Effector memory CD4-positive, alpha-beta T cell (primary cell): ENCODE results near the gene DNASE1L3.
"Not testable (repeated sequence)": the region's sequence is repeated elsewhere in the genome, so short reads cannot be mapped to it uniquely, and the experiment has no call there.

Source experiments
- DNase-seq, 3 donors: peaks; one replicate each; pipeline ENCODE4 v3.0.0-alpha.2; 2020
- H3K27ac ChIP-seq: 2 replicates; pipeline ENCODE4 v1.7.0; 2013; ENCODE audit warnings: mild to moderate bottlenecking, low read length, moderate library complexity; ENCODE audit not compliant: insufficient read depth, poor library complexity, severe bottlenecking
- H3K27me3 ChIP-seq: replicated peaks from 2 replicates; pipeline ENCODE4 v1.7.0; 2013; ENCODE audit warnings: mild to moderate bottlenecking, low read length; ENCODE audit not compliant: insufficient read depth, control insufficient read depth, poor library complexity, severe bottlenecking
- H3K36me3 ChIP-seq: 2 replicates; pipeline ENCODE4 v1.7.0; 2013; ENCODE audit warnings: mild to moderate bottlenecking, low read length, moderate library complexity; ENCODE audit not compliant: control insufficient read depth, insufficient read depth
- H3K4me1 ChIP-seq: 2 replicates; pipeline ENCODE4 v1.7.0; 2013; ENCODE audit warnings: low read length, mild to moderate bottlenecking; ENCODE audit not compliant: control insufficient read depth, insufficient read depth, poor library complexity, severe bottlenecking
- H3K4me3 ChIP-seq: 2 replicates; pipeline ENCODE4 v1.7.0; 2013; ENCODE audit warnings: low read length, low read depth, mild to moderate bottlenecking; ENCODE audit not compliant: insufficient read depth, poor library complexity, severe bottlenecking
- H3K9me3 ChIP-seq: 2 replicates; pipeline ENCODE4 v1.7.0; 2013; ENCODE audit warnings: mild to moderate bottlenecking, low read length, moderate library complexity; ENCODE audit not compliant: control insufficient read depth

The DNASE1L3 gene

DNA sequence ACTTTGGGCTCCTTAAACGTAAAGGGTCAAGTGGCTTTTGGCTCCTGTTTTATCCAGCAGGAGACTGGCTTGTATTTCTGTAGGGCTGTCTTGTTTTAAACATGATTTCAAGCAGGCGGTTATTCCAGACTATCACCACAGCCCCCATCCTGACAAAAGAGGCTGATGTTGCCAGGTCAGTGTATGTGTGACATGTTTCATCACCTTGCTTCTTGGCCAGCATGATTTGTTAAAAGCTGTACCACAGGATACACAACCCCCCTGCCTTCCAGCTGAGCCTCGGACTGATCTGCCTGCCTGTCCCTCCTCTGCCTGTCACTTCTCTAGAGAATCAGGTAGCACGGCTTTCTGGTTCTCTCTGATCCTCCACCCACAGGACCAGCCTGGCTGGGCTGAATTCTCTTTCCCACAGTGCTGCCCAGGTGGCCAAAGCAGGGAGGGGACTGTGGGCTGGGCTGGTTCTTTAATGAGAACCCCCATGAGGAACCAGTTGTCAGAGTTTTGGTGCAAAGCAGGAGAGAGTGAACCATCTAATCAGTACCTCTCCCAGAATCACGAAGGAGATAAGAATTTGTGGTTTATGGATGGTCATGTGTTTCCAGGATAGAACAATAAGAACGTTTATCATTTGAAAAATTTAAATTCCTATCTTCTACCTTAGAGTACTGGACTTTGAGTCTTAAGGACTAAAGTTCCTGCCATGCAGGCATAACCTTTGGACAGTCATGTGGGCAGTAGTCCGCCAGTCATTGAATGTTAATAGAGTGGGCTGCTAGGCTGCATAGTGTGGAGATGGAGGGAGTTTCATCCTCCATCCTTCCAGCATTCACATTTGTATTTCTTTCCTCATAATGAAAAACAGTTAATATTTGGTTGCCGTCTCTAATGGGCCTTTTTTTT is 35.6 kb upstream of the DNASE1L3 start:
- no peak overlapping the region for H3K4me3 ChIP-seq
- no peak overlapping the region for H3K27ac ChIP-seq
- no peaks in the 10 kb centered on the region for H3K9me3 ChIP-seq
- no peak for DNase-seq
- H3K36me3 ChIP-seq = no peaks in the 10 kb centered on the region
- no peaks in the 10 kb centered on the region for H3K27me3 ChIP-seq
- no peaks in the 10 kb centered on the region for H3K4me1 ChIP-seq

- Histone ChIP-seq H3K9me3 (no peaks in the 10 kb centered on the region), H3K36me3 (no peaks in the 10 kb centered on the region)
Measured at GRCh38 chr3:58243976-58244585, 33.3 kb upstream of the DNASE1L3 start.

GRCh38 chr3:58242860-58243259 is 32.1 kb upstream of the DNASE1L3 start:
- H3K27me3 ChIP-seq, H3K36me3 ChIP-seq, DNase-seq, H3K4me3 ChIP-seq, H3K4me1 ChIP-seq, H3K27ac ChIP-seq, H3K9me3 ChIP-seq: not testable (repeated sequence)

More at GRCh38 chr3:58243976-58244585, 33.3 kb upstream of the DNASE1L3 start:
- H3K4me1 ChIP-seq = no peaks in the 10 kb centered on the region
- no peak overlapping the region for H3K27ac ChIP-seq
- DNase-seq = no peak
- H3K27me3 ChIP-seq = no peaks in the 10 kb centered on the region
- no peak overlapping the region for H3K4me3 ChIP-seq

DNA sequence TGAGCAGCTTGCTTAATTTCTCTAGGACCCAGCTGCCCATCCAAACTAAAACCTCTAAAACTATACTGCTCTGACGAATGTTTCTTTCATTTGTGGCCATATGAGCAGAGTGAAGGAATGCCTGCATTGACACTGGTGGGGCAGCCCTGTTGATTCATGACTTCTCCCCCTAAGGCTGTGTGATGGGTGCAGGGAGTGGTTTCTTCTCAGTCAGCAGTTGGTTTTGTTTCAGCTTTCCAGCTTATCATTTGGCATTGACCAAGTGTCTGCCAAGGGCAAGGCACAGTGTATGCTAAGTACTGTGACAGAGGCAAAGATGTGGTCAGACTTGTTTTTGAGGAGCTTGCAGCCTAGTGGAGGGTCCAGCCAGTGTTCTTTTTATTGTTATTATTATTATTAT is 31.6 kb upstream of the DNASE1L3 start:
- H3K27me3 ChIP-seq = no peaks in the 10 kb centered on the region
- H3K9me3 ChIP-seq = no peaks in the 10 kb centered on the region
- H3K4me1 ChIP-seq = peaks cover 6% of the 10 kb centered on the region
- H3K36me3 ChIP-seq = no peaks in the 10 kb centered on the region
- H3K4me3 ChIP-seq = no peak overlapping the region
- H3K27ac ChIP-seq = no peak overlapping the region
- no peak for DNase-seq

DNA sequence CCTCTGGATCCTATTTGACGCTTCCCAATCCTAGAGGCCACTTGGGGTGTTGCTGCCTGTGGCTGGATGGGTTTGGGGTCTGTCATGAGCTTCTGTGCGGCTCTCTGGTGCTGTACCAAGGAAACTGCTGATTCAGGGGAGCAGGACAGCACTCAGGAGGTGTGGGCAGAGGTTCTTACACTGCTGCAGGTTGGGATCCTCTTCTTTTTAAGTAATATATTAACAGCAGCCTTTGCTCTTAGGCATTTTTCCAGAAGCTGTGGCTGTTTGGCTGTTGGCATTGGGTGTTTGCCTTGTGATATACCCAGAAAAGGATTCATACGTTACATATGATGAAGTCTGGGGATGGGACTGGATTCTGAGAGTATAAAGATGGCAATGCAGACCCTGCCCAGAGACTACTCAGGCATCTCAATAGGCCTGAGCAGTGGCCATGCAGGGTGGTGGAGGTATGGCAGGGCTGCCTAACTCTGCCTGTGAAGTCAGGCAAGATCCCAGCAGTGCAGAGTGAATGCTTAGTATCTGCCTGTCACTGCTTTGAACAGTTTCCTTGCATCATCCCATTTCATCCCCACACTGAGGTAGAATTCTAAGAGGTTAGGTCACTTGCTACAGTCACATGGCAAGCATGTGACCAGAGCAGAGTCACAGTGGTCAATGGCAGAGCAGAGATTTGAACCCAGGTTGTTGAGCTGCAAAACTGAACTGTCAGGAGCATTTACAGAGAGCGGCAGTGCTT is 30.7 kb upstream of the DNASE1L3 start:
- Histone ChIP-seq H3K27me3 (no peaks in the 10 kb centered on the region), H3K9me3 (no peaks in the 10 kb centered on the region), H3K36me3 (no peaks in the 10 kb centered on the region), H3K4me1 (peaks cover 13% of the 10 kb centered on the region), H3K4me3 (no peak overlapping the region), H3K27ac (no peak overlapping the region)
- no peak for DNase-seq

GRCh38 chr3:58238830-58239229 is 28.1 kb upstream of the DNASE1L3 start:
- no peak overlapping the region for H3K4me3 ChIP-seq
- H3K9me3 ChIP-seq = no peaks in the 10 kb centered on the region
- no peak for DNase-seq

GRCh38 chr3:58237941-58238681 is 27.3 kb upstream of the DNASE1L3 start:
- Histone ChIP-seq H3K36me3 (no peaks in the 10 kb centered on the region), H3K27ac (peak overlapping the region; percentile 64), H3K4me3 (peak overlapping the region; percentile 78), H3K4me1 (peaks cover 13% of the 10 kb centered on the region), H3K9me3 (no peaks in the 10 kb centered on the region), H3K27me3 (no peaks in the 10 kb centered on the region)
- peak in 2 of 3 donors; percentile 11 to 14 for DNase-seq

More at GRCh38 chr3:58238830-58239229, 28.1 kb upstream of the DNASE1L3 start:
- Histone ChIP-seq H3K27me3 (no peaks in the 10 kb centered on the region), H3K36me3 (no peaks in the 10 kb centered on the region), H3K4me1 (peaks cover 13% of the 10 kb centered on the region), H3K27ac (no peak overlapping the region)

DNA sequence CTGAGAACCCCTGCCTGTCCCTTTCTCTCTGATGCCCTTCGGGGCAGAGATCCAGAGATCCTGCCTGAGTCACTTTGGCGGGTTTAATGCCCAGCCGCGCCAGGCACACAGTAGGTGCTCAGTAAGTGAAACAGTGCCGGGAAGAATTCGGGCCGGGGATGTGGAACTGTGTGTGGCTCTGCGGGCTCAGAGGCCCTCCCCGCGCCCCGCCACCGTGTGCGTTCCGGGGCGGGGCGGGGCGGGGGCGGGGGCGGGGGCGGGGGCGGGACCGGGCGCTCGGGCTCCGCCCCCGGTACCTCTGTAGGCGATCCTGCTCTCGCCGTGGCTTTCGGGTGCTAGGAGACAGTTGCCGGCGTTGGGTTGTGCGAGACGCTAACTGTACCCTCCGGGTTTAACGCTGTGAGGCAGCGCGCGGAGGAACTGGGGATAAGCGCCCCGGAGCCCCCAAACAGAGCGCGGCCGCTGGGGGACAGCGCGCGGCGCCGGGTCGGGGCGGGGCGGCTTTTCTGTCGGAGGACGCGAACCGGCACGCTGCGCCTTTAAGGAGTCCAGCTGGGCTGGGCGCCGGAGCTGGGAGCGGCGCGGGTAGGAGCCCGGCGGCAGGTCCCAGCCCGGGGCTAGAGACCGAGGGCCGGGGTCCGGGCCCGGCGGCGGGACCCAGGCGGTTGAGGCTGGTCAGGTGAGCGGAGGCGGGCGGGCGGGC is 26.6 kb upstream of the DNASE1L3 start, which contains the start of gene ABHD6:
Gene ABHD6, plus strand, starts transcription at position 555 of the 703 bp plus-strand sequence. CDS start 18,795 bp downstream, outside the sequence.
- no peaks in the 10 kb centered on the region for H3K36me3 ChIP-seq
- no peaks in the 10 kb centered on the region for H3K9me3 ChIP-seq
- peaks cover 13% of the 10 kb centered on the region for H3K4me1 ChIP-seq
- peak; percentile 62 to 74 (median 68) for DNase-seq
- peak within 1 kb of the TSS; percentile 64 for H3K27ac ChIP-seq
- H3K27me3 ChIP-seq = no peaks in the 10 kb centered on the region
- H3K4me3 ChIP-seq = peak within 1 kb of the TSS; percentile 78
